Heart left ventricle (tissue), 16 donors: ENCODE measurements around the gene SREBF2. TPM values are rescaled to one million over a fixed set of nuclear protein-coding genes. Genes with fewer than 3 reads are reported as not detected.

Experiments used
- ATAC-seq, 4 donors: fragments of 200-7000 bp; cut with Tn5 transposase; one replicate each; pipeline ENCODE4 v1.9.1; 2020 to 2022; ENCODE audit warnings: moderate library complexity in 4 of 4, mild to moderate bottlenecking in 3 of 4, moderate number of reproducible peaks in 1 of 4
- DNase-seq, 5 donors: peaks; one replicate each; pipeline ENCODE4 v3.0.0-alpha.2; 2020
- H3K27ac ChIP-seq, 12 donors: fragments of 200-600 bp; sonication (generic) in 4 of 12; one replicate each; pipeline versions ENCODE4 v1.5.0 to v1.8.0; 2016 to 2022; ENCODE audit warnings: mild to moderate bottlenecking in 2 of 12
- H3K27me3 ChIP-seq, 9 donors: fragments of 200-600 bp; sonication (generic) in 2 of 9; one replicate each; pipeline versions ENCODE4 v1.5.1 to v1.8.0; 2016 to 2022; ENCODE audit warnings: mild to moderate bottlenecking in 3 of 9
- H3K36me3 ChIP-seq, 9 donors: fragments of 200-600 bp; sonication (generic) in 2 of 9; one replicate each; pipeline versions ENCODE4 v1.5.0 to v1.8.0; 2018 to 2022; ENCODE audit warnings: mild to moderate bottlenecking in 2 of 9
- H3K4me1 ChIP-seq, 12 donors: fragments of 200-600 bp; sonication (generic) in 4 of 12; one replicate each; pipeline versions ENCODE4 v1.5.0 to v1.8.0; 2016 to 2022; ENCODE audit warnings: mild to moderate bottlenecking in 3 of 12
- H3K4me3 ChIP-seq, 12 donors: fragments of 200-600 bp; sonication (generic) in 4 of 12; one replicate each; pipeline versions ENCODE4 v1.5.0 to v1.8.0; 2017 to 2022; ENCODE audit warnings: mild to moderate bottlenecking in 9 of 12, moderate library complexity in 4 of 12
- H3K9me3 ChIP-seq, 12 donors: fragments of 200-600 bp; sonication (generic) in 4 of 12; one replicate each; pipeline versions ENCODE4 v1.5.0 to v1.8.0; 2016 to 2022; ENCODE audit warnings: mild to moderate bottlenecking in 1 of 12
- POLR2A ChIP-seq, 2 donors: fragments of 450-650 bp; IDR thresholded peaks; one replicate each; pipeline ENCODE4 v1.6.1; 2017; ENCODE audit warnings: antibody characterized with exemption in 2 of 2, mild to moderate bottlenecking in 2 of 2, moderate library complexity in 2 of 2
- WGBS, 4 donors: extraction: QIAGEN DNeasy Blood & Tissue Kit in 2 of 4; methylation state at CpG; one replicate each; pipeline versions ENCODE4 v1.1.5 to v1.1.7; 2013 to 2018; 5-methylcytosine and 5-hydroxymethylcytosine counted together
- intact Hi-C, 10 donors: fragments of 100-400 bp; cut with DNase I; formaldehyde crosslinking; loops; one replicate each; pipeline versions ENCODE4 v1.11.1 to v1.14.2; 2022
- polyA plus RNA-seq, 2 donors: library from polyadenylated mRNA; stranded (reverse); fragments of 200-250 nt; gene quantifications; one replicate each; pipeline ENCODE4 v1.2.3, GENCODE V29; 2013
- total RNA-seq, 9 donors: library from RNA; depleted of rRNA in 2 of 9; stranded (reverse); fragments of >200 nt in 2 of 9; fragmentation: NEBNext Ultra II Directional in 3 of 9; extraction: Animal tissue kit (Norgen Biotek cat#: 25700) in 3 of 9; gene quantifications; one replicate each; pipeline versions ENCODE4 v1.1.0 to v1.2.4, GENCODE V29; 2016 to 2023
- TF ChIP-seq, protein P1 (sequence below), 12 donors: fragments of 200-600 bp; sonication (generic) in 4 of 12; IDR thresholded peaks; one replicate each; pipeline versions ENCODE4 v1.5.0 to v1.8.0; 2018 to 2022; ENCODE audit warnings: antibody characterized with exemption in 12 of 12, mild to moderate bottlenecking in 5 of 12
- donor health status: ischemic (EF 13 %, LVEDD 7.1; RV severe dilation, severe dysfunction).
- donor health status: healthy with polysubstance abuse.
- donor health status: DM: no; HTN: yes; CAD: no.
- donor health status: DM: no; HTN: no; CAD: no.
- donor health status: ischemic (EF 25% LVEDD 6.9; RV normal size, moderate dysfunction).
- donor health status: ischemic (EF 25% LVEDD 5.7; RV mildly dilated, moderate dysfunction).
- donor health status: healthy.
- donor health status: DM: yes; HTN: yes; CAD: no.
- donor health status: ischemic (EF 35%, LVEDD 5.7; RV mildly dilated, moderate dysfunction).
- donor health status: nonischemic (EF 11% LVEDD 7.7; RV severe dilation, severe dysfunction).
- donor health status: DM: yes; HTN: yes; CAD: no.
- donor health status: PGD.
- donor health status: ischemic (EF 29% LVEDD 5.4; RV normal size, mild dysfunction).
- donor health status: nonischemic (EF 23%, LVEDD 6.1; RV moderate dilation, normal function).

SREBF2 gene
- total and polyA plus RNA-seq, 11 donors = 39.4 to 115 (median 73.0) TPM

DNA sequence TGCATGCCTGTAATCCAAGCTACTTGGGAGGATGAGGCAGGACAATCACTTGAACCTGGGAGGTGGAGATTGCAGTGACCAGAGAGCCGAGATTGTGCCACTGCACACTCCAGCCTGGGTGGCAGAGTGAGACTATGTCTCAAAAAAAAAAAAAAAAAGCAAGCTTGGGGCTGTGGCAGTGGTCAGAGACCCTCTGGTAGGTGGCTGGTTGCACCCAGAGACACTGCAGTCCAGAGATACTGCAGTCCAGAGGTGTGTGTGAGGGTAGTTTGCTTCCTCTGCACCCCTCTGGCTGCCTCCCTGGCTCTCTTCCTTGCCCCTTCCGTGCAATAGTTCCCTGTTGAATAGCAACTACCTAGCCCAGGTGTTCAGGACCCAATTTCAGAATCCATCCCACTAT, 34.2 kb upstream of the SREBF2 start:
- ATAC-seq (no peak), DNase-seq (no peak)
- intact Hi-C loops = no loop called here
- no peaks in the 10 kb centered on the region for H3K36me3 ChIP-seq
- TF ChIP-seq, protein P1, sequence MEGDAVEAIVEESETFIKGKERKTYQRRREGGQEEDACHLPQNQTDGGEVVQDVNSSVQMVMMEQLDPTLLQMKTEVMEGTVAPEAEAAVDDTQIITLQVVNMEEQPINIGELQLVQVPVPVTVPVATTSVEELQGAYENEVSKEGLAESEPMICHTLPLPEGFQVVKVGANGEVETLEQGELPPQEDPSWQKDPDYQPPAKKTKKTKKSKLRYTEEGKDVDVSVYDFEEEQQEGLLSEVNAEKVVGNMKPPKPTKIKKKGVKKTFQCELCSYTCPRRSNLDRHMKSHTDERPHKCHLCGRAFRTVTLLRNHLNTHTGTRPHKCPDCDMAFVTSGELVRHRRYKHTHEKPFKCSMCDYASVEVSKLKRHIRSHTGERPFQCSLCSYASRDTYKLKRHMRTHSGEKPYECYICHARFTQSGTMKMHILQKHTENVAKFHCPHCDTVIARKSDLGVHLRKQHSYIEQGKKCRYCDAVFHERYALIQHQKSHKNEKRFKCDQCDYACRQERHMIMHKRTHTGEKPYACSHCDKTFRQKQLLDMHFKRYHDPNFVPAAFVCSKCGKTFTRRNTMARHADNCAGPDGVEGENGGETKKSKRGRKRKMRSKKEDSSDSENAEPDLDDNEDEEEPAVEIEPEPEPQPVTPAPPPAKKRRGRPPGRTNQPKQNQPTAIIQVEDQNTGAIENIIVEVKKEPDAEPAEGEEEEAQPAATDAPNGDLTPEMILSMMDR (IDR thresholded peaks at IDR 0.05) = no peak
- no peak for TF ChIP-seq POLR2A (IDR thresholded peaks at IDR 0.05)
- no peaks in the 10 kb centered on the region for H3K9me3 ChIP-seq
- H3K27ac ChIP-seq = peak overlapping the region in 5 of 12 donors; percentile 83 to 95 (median 90)
- H3K4me3 ChIP-seq = no peak overlapping the region
- H3K27me3 ChIP-seq = no peaks in the 10 kb centered on the region
- 95 to 98% (median 96%) methylated on average over 2 of the region's 2 CpGs for WGBS, 4 donors
- H3K4me1 ChIP-seq = peaks cover 0 to 22% (median 17%) of the 10 kb centered on the region in 12 donors

DNA sequence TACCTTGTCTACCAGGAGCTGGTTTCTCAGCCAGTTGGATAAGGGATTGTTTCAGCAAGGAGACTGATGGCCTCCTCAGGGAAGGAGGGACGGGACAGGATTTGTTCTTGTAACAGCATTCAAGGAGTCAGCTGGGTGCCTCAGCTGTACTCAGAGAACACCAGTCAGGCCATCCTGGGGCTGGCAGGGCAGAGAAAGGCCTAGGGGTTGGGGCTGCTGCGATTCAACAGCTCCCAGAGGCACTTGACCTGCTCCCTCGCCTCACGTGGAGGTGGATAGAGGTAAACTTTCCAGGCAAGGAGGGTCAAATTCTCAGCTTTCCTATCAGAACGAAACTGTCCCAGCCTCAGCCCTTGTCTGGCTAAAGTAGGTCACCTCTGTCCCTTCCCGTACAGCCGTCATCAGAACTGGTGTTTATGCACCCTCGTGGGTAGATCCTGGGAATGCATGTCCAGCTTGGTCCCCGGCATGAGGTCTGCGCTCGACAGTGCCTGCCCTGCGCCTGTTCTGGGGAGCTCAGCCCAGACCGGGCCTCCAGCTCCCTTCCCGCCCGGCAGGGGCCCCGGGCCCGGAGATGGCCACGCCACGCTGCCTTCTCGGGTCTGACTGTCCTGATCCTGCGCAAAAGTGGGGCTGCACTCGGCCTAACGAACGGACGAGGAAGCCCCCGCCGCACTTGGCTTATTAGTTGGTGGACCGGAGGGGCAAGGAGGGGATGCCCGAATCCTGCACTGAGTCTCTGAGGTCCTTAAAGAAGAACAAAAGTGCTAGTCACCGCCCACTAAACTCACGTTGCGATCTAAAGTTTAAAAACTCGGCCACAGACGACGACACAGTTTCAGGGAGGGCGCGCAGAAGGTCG, 33.2 kb upstream of the SREBF2 start:
- TF ChIP-seq, protein P1 (IDR thresholded peaks at IDR 0.05) = peak in 1 of 12 donors; percentile 4
- no peak for TF ChIP-seq POLR2A (IDR thresholded peaks at IDR 0.05)
- H3K4me1 ChIP-seq = peaks cover 0 to 22% (median 17%) of the 10 kb centered on the region in 12 donors
- intact Hi-C loops = loop anchor here in 3 of 10 donors (1.0 to 5.0 kb wide), 3 partner anchors 31 to 102 kb away; partner anchors contain the start of gene MEI1 (in 1 of the 3)
- H3K36me3 ChIP-seq = no peaks in the 10 kb centered on the region
- no peaks in the 10 kb centered on the region for H3K9me3 ChIP-seq
- WGBS, 4 donors = 15 to 21% (median 18%) methylated on average over 34 to 38 of the region's 38 CpGs
- peak; percentile 54 to 67 (median 60) for ATAC-seq
- H3K27me3 ChIP-seq = no peaks in the 10 kb centered on the region
- H3K4me3 ChIP-seq = peak overlapping the region; percentile 61 to 98 (median 85)
- H3K27ac ChIP-seq = peak overlapping the region; percentile 56 to 96 (median 90)
- peak; percentile 25 to 69 (median 45) for DNase-seq

DNA sequence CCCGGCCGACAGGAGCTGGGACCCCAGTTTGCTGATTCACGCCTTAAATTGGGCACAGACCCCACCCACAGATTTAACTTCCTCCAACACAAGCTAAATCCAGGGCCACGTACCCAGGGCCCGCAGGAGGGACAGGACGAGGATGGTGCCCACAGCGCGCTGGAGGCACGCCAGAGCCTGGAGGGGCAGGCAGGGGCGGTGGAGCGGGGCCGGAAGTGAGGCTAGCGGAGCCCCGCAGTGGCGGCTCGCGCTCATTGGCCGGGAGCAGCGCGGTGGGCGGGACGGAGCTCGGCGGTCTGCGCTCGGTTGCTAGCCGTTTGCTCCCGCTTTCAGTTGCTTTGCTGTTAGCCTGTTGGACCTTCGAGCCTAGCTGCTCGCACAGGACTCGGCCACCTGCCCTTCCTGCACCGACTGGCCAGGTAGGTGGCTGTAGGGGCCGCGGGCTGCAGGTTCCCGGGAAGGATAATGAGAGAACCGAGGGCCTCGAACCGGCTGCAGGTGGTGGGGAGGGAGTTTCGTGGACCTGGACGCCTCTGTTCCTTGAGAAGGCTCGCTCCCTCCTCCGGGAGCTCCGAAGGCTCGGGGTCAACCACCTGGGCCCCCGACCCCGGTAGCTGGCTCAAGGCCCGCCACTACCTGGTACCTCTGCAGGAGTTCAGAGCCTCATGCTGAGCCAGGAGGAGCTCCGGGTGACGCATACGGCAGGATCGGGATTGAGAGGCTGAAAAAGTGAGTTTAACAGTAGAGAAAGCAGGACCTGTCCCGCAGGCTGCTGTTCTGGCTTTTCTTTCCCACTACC, 32.4 kb upstream of the SREBF2 start, which contains the start of gene CCDC134:
TSS of gene CCDC134 (plus strand) at position 332 of the 799 bp plus-strand sequence. CDS start 8,212 bp downstream, outside the sequence.
- 0 to 1% (median 0%) methylated on average over 43 to 52 of the region's 52 CpGs for WGBS, 4 donors
- TF ChIP-seq, protein P1 (IDR thresholded peaks at IDR 0.05) = peak in 1 of 12 donors; percentile 14
- TF ChIP-seq POLR2A (IDR thresholded peaks at IDR 0.05) = peak in 1 of 2 donors; percentile 86
- Histone ChIP-seq H3K27ac (peak within 1 kb of the TSS; percentile 56 to 96 (median 90)), H3K9me3 (no peaks in the 10 kb centered on the region), H3K36me3 (no peaks in the 10 kb centered on the region), H3K4me3 (peak within 1 kb of the TSS; percentile 61 to 98 (median 85)), H3K4me1 (peaks cover 0 to 22% (median 17%) of the 10 kb centered on the region in 12 donors), H3K27me3 (no peaks in the 10 kb centered on the region)
- DNase-seq (peak; percentile 92 to 96 (median 94)), ATAC-seq (peak; percentile 96 to 99 (median 99))
- intact Hi-C loops = loop anchor here in 3 of 10 donors (1.0 to 5.0 kb wide), 3 partner anchors 30 to 103 kb away; partner anchors contain the start of gene MEI1 (in 1 of the 3)
